ENCODE results near the gene RBP4.

GRCh38 chr10:93570383-93570782 lies 30.7 kb downstream of the RBP4 start:
- TF ChIP-seq, protein P1, sequence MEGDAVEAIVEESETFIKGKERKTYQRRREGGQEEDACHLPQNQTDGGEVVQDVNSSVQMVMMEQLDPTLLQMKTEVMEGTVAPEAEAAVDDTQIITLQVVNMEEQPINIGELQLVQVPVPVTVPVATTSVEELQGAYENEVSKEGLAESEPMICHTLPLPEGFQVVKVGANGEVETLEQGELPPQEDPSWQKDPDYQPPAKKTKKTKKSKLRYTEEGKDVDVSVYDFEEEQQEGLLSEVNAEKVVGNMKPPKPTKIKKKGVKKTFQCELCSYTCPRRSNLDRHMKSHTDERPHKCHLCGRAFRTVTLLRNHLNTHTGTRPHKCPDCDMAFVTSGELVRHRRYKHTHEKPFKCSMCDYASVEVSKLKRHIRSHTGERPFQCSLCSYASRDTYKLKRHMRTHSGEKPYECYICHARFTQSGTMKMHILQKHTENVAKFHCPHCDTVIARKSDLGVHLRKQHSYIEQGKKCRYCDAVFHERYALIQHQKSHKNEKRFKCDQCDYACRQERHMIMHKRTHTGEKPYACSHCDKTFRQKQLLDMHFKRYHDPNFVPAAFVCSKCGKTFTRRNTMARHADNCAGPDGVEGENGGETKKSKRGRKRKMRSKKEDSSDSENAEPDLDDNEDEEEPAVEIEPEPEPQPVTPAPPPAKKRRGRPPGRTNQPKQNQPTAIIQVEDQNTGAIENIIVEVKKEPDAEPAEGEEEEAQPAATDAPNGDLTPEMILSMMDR (conservative IDR thresholded peaks at IDR 0.05) = no peak
- TF ChIP-seq ZFX (IDR thresholded peaks at IDR 0.05) = no peak
